OCI-LY3 (cell line): ENCODE results near the gene ZNF385C.

Experiments used
- H2AFZ ChIP-seq: fragments of 200-600, 300-600 bp; shearing (Covaris generic); 2 replicates; pipeline ENCODE4 v1.6.0; 2014; ENCODE audit warnings: antibody characterized with exemption, low read depth, low read length
- H3K27ac ChIP-seq: fragments of 200-600, 300-600 bp; sonication (generic); 2 replicates; pipeline ENCODE4 v1.5.1; 2014; ENCODE audit warnings: mild to moderate bottlenecking, low read length, moderate library complexity, mixed read lengths
- H3K27me3 ChIP-seq: fragments of 200-600, 300-600 bp; sonication (generic); 2 replicates; pipeline ENCODE4 v1.6.1; 2014; ENCODE audit warnings: low read depth, low read length, mixed read lengths
- H3K36me3 ChIP-seq: fragments of 200-600, 300-600 bp; sonication (generic); replicated peaks from 2 replicates; pipeline ENCODE3; 2014; ENCODE audit warnings: low read depth, low read length, mixed read lengths
- H3K4me1 ChIP-seq: fragments of 300-600, 200-600 bp; sonication (generic); 2 replicates; pipeline ENCODE4 v1.6.1; 2014; ENCODE audit warnings: low read length, mixed read lengths
- H3K4me2 ChIP-seq: fragments of 200-600, 300-600 bp; sonication (generic); 2 replicates; pipeline ENCODE4 v1.6.1; 2014; ENCODE audit warnings: low read length, mixed read lengths
- H3K4me3 ChIP-seq: fragments of 300-600, 200-600 bp; sonication (generic); 2 replicates; pipeline ENCODE4 v1.5.1; 2014; ENCODE audit warnings: antibody characterized with exemption, mild to moderate bottlenecking, low read length, moderate library complexity
- H3K79me2 ChIP-seq: fragments of 300-600, 200-600 bp; shearing (Covaris generic); 2 replicates; pipeline ENCODE4 v1.6.1; 2014; ENCODE audit warnings: mild to moderate bottlenecking, low read length, mixed read lengths
- H3K9ac ChIP-seq: fragments of 300-600, 200-600 bp; shearing (Covaris generic); 2 replicates; pipeline ENCODE4 v1.6.0; 2014; ENCODE audit warnings: mild to moderate bottlenecking, low read length, moderate library complexity
- H3K9me3 ChIP-seq: fragments of 200-600, 300-600 bp; shearing (Covaris generic); 2 replicates; pipeline ENCODE4 v1.6.1; 2014; ENCODE audit warnings: low read length, mixed read lengths; ENCODE audit not compliant: insufficient read depth
- H4K20me1 ChIP-seq: fragments of 200-600, 300-600 bp; sonication (generic); 2 replicates; pipeline ENCODE4 v1.6.1; 2016; ENCODE audit warnings: low read length, mixed read lengths; ENCODE audit not compliant: insufficient read depth
- CTCF ChIP-seq: fragments of 200-600, 300-600 bp; sonication (generic); IDR thresholded peaks from 2 replicates; pipeline ENCODE4 v1.5.1; 2014; ENCODE audit warnings: antibody characterized with exemption, low read length, low read depth
- EZH2phosphoT487 ChIP-seq: fragments of 200-600 bp; shearing (Covaris generic); IDR thresholded peaks from 2 replicates; pipeline ENCODE4 v1.6.1; 2018; ENCODE audit warnings: antibody characterized with exemption, mixed run types, low read depth

ZNF385C gene

GRCh38 chr17:42031584-42031983, 66.7 kb downstream of the ZNF385C start:
- no peak overlapping the region for H3K4me3 ChIP-seq
- TF ChIP-seq CTCF (no peak), EZH2phosphoT487 (no peak)

GRCh38 chr17:42028791-42029127, 69.5 kb downstream of the ZNF385C start:
- Histone ChIP-seq H3K4me3 (no peak overlapping the region), H2AFZ (no peak overlapping the region), H3K9ac (no peak overlapping the region), H3K4me1 (peaks cover 20% of the 10 kb centered on the region), H3K27ac (no peak overlapping the region), H3K36me3 (peaks cover 54% of the 10 kb centered on the region), H3K9me3 (no peaks in the 10 kb centered on the region), H3K79me2 (no peaks in the 10 kb centered on the region), H3K27me3 (no peaks in the 10 kb centered on the region), H3K4me2 (no peak overlapping the region), H4K20me1 (no peaks in the 10 kb centered on the region)
- TF ChIP-seq CTCF (0 out of 2 replicates have a peak, but pooled peaks have one; percentile 2), EZH2phosphoT487 (no peak)

More at GRCh38 chr17:42031584-42031983, 66.7 kb downstream of the ZNF385C start:
- Histone ChIP-seq H3K27me3 (no peaks in the 10 kb centered on the region), H4K20me1 (no peaks in the 10 kb centered on the region), H3K4me1 (no peaks in the 10 kb centered on the region), H3K9me3 (no peaks in the 10 kb centered on the region), H2AFZ (no peak overlapping the region), H3K4me2 (no peak overlapping the region), H3K27ac (no peak overlapping the region), H3K9ac (no peak overlapping the region), H3K79me2 (no peaks in the 10 kb centered on the region), H3K36me3 (peaks cover 45% of the 10 kb centered on the region)

DNA sequence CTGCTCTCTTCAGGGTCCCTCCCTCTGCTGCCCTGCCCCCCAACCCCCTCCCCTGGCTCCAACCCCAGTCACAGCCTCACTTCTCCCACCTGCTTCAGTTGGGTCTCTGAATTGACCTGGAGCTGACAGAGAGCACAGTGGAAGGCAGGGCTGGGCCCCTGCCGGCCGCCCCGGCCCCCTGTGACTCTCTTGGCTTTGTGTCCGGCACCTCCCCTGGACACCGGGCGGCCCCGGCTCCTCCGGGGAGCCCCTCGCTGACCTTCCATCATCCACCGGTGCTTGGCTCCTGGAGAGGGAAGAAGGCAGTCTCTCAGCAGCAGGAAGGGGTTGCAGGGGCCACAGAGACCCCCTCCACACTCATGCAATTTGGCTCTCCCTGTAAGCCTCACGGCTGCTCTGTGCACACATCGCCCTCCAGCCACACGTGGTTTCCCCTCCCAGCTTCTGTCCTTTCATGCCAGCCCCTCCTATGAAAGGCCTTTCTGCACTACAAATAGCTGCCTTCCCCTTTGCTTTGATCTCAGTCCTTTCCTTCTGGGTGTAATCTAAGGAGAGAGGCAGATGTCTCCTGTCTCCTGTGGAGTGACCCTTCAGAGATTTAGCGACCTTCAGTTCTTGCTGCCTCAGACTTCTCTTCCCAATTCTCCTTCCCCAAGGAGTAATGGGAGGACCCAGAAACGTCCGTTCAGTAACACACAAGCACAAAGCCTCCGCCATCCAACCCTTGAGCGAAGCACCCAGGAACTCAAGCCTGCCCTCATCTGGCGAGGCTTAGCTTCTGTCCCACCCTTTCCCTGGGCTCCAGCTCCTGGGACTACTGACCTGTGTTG, 70.1 kb downstream of the ZNF385C start:
- Histone ChIP-seq H3K4me1 (peaks cover 20% of the 10 kb centered on the region), H2AFZ (no peak overlapping the region), H3K27ac (no peak overlapping the region), H3K9ac (no peak overlapping the region), H3K4me3 (no peak overlapping the region), H3K27me3 (no peaks in the 10 kb centered on the region), H3K9me3 (no peaks in the 10 kb centered on the region), H4K20me1 (no peaks in the 10 kb centered on the region), H3K4me2 (no peak overlapping the region), H3K36me3 (peaks cover 56% of the 10 kb centered on the region), H3K79me2 (no peaks in the 10 kb centered on the region)
- TF ChIP-seq EZH2phosphoT487: no peak
- no peak for TF ChIP-seq CTCF

GRCh38 chr17:42027590-42027889, 70.7 kb downstream of the ZNF385C start:
- H3K27me3 ChIP-seq: no peaks in the 10 kb centered on the region
- peaks cover 20% of the 10 kb centered on the region for H3K4me1 ChIP-seq
- H3K9ac ChIP-seq: no peak overlapping the region
- H3K4me2 ChIP-seq: no peak overlapping the region
- no peaks in the 10 kb centered on the region for H3K9me3 ChIP-seq
- H3K27ac ChIP-seq: no peak overlapping the region
- TF ChIP-seq EZH2phosphoT487 (no peak), CTCF (no peak)
- peaks cover 55% of the 10 kb centered on the region for H3K36me3 ChIP-seq
- H3K79me2 ChIP-seq: no peaks in the 10 kb centered on the region
- no peaks in the 10 kb centered on the region for H4K20me1 ChIP-seq
- H3K4me3 ChIP-seq: no peak overlapping the region
- no peak overlapping the region for H2AFZ ChIP-seq
